HepG2 (cell line): ENCODE results near the gene PGC. TPM values are rescaled to one million over a fixed set of nuclear protein-coding genes. Genes with fewer than 3 reads are reported as not detected.

Source experiments
- ATAC-seq: fragments of 200-7000 bp; cut with Tn5 transposase; 3 replicates; pipeline ENCODE4 v1.9.1; 2020; ENCODE audit warnings: mild to moderate bottlenecking, moderate library complexity
- BruUV-seq: library from RNA; stranded (reverse); fragments of 400-500 nt; replicated peaks from 2 replicates; lab custom pipeline; 2021; lab: Mats Ljungman, UMichigan
- CTCF ChIA-PET: fragments of 300-600 bp; formaldehyde crosslinking; extraction: SDS; loops from one replicate; lab custom pipeline; 2021; ENCODE audit warnings: low total read pairs, inconsistent platforms, low intra/inter-chr PET ratio; lab: Yijun Ruan, JAX
- POLR2A ChIA-PET: fragments of 350-600 bp; sonication (Branson Sonifier 250); formaldehyde crosslinking; loops from one replicate; lab custom pipeline; 2020; ENCODE audit warnings: antibody characterized with exemption, inconsistent platforms; lab: Yijun Ruan, JAX
- DNase-seq: peaks from one replicate; pipeline ENCODE4 v3.0.0-alpha.2; 2015; ENCODE audit warnings: low spot score
- FAIRE-seq: peaks from 3 replicates; lab custom pipeline; 2011; peaks lifted over from hg19 to GRCh38; lab: Jason Lieb, UNC
- H2AFZ ChIP-seq: one replicate; pipeline ENCODE4 v1.6.1; 2011; ENCODE audit warnings: low read length, inconsistent platforms
- H3K27ac ChIP-seq: fragments of 300-600 bp; 3 replicates; pipeline ENCODE4 v1.8.0; 2011; ENCODE audit warnings: mixed run types, mild to moderate bottlenecking, mixed read lengths, low read length, inconsistent platforms; ENCODE audit not compliant: insufficient read depth; ENCODE audit errors: extremely low read length
- H3K27me3 ChIP-seq, 2 experiments: fragments of 200-600 bp in 1 of 2; 2 replicates in 1 of 2; 3 replicates in 1 of 2; pipeline versions ENCODE4 v1.6.0 to v1.8.0; 2011; ENCODE audit warnings: low read length in 2 of 2, mild to moderate bottlenecking in 2 of 2, moderate library complexity in 2 of 2, inconsistent platforms in 1 of 2; ENCODE audit not compliant: insufficient read depth in 2 of 2, control insufficient read depth in 1 of 2
- H3K36me3 ChIP-seq, 2 experiments: fragments of 200-600 bp in 1 of 2; replicated peaks in 1 of 2; 2 replicates in 1 of 2; 3 replicates in 1 of 2; pipeline versions ENCODE4 v1.5.1 to v1.8.0; 2011; ENCODE audit warnings: low read length in 2 of 2, inconsistent platforms in 1 of 2; ENCODE audit not compliant: insufficient read depth in 2 of 2, control insufficient read depth in 1 of 2
- H3K4me1 ChIP-seq: 2 replicates; pipeline ENCODE4 v1.5.1; 2012; ENCODE audit warnings: low read length, inconsistent platforms; ENCODE audit not compliant: insufficient read depth
- H3K4me2 ChIP-seq: 2 replicates; pipeline ENCODE4 v1.6.0; 2011; ENCODE audit warnings: low read depth, low read length, inconsistent platforms
- H3K4me3 ChIP-seq, 3 experiments: fragments of 200-600 bp in 1 of 3; sonication (generic), shearing (Covaris generic) in 1 of 3; replicated peaks in 1 of 3; 2 replicates each; pipeline ENCODE4 v1.5.1; 2011 to 2016; ENCODE audit warnings: low read length in 3 of 3, inconsistent platforms in 2 of 3, low read depth in 2 of 3, mild to moderate bottlenecking in 2 of 3, control low read depth in 1 of 3, mixed read lengths in 1 of 3; ENCODE audit not compliant: insufficient read depth in 1 of 3
- H3K79me2 ChIP-seq: one replicate; pipeline ENCODE4 v1.6.1; 2011; ENCODE audit warnings: low read length, inconsistent platforms; ENCODE audit not compliant: insufficient read depth
- H3K9ac ChIP-seq: 2 replicates; pipeline ENCODE4 v1.6.0; 2011; ENCODE audit warnings: mild to moderate bottlenecking, low read depth, low read length, inconsistent platforms; ENCODE audit not compliant: insufficient read depth
- H3K9me3 ChIP-seq: 2 replicates; pipeline ENCODE4 v1.5.1; 2012; ENCODE audit warnings: mild to moderate bottlenecking, low read length
- H4K20me1 ChIP-seq: 2 replicates; pipeline ENCODE4 v1.6.0; 2011; ENCODE audit warnings: inconsistent platforms, mild to moderate bottlenecking, low read length, moderate library complexity; ENCODE audit not compliant: insufficient read depth
- FOXA1 ChIP-seq, 2 experiments: fragments of 450-650 bp in 1 of 2; sonication (generic) in 1 of 2; formaldehyde crosslinking in 1 of 2; IDR thresholded peaks; 2 replicates each; pipeline versions ENCODE4 v1.4.0 to v1.6.1; 2016 to 2020; ENCODE audit warnings: missing genetic modification reagents in 1 of 2
- KLF9 ChIP-seq: IDR thresholded peaks from 2 replicates; pipeline ENCODE4 v1.6.1; 2016; ENCODE audit warnings: low read depth
- NCOA1 ChIP-seq: sonication (generic); formaldehyde crosslinking; IDR thresholded peaks from 2 replicates; pipeline ENCODE4 v1.9.0; 2021; ENCODE audit warnings: missing genetic modification reagents
- PLRG1 ChIP-seq: fragments of 450-650 bp; conservative IDR thresholded peaks from 2 replicates; pipeline ENCODE4 v1.6.1; 2016
- RBAK ChIP-seq: sonication (generic); formaldehyde crosslinking; IDR thresholded peaks from 2 replicates; pipeline ENCODE4 v1.5.1; 2020; ENCODE audit warnings: mild to moderate bottlenecking, missing genetic modification reagents
- SKI ChIP-seq: fragments of 450-650 bp; IDR thresholded peaks from one replicate; pipeline ENCODE4 v1.6.1; 2018; ENCODE audit warnings: mild to moderate bottlenecking; ENCODE audit not compliant: partially characterized antibody
- SMARCE1 ChIP-seq: fragments of 450-650 bp; IDR thresholded peaks from 2 replicates; pipeline ENCODE4 v1.6.1; 2017; ENCODE audit warnings: borderline replicate concordance
- SNRNP70 ChIP-seq: fragments of 200-400 bp; formaldehyde crosslinking; IDR thresholded peaks from 2 replicates; pipeline ENCODE4 v1.6.1; 2017; ENCODE audit warnings: mild to moderate bottlenecking, low read depth, low read length, moderate library complexity
- ZNF138 ChIP-seq: sonication (generic); formaldehyde crosslinking; IDR thresholded peaks from 2 replicates; pipeline ENCODE4 v1.5.0; 2020; ENCODE audit warnings: mild to moderate bottlenecking, low read depth, missing genetic modification reagents
- ZNF264 ChIP-seq: sonication (generic); formaldehyde crosslinking; IDR thresholded peaks from 2 replicates; pipeline ENCODE4 v1.4.0; 2020; ENCODE audit warnings: missing genetic modification reagents
- ZNF44 ChIP-seq: sonication (generic); formaldehyde crosslinking; IDR thresholded peaks from 2 replicates; pipeline ENCODE4 v1.5.1; 2020; ENCODE audit warnings: mild to moderate bottlenecking, missing genetic modification reagents
- ZNF543 ChIP-seq: sonication (generic); formaldehyde crosslinking; IDR thresholded peaks from 2 replicates; pipeline ENCODE4 v1.4.0; 2020; ENCODE audit warnings: mild to moderate bottlenecking, missing genetic modification reagents
- ZNF550 ChIP-seq: sonication (generic); formaldehyde crosslinking; IDR thresholded peaks from 2 replicates; pipeline ENCODE4 v1.4.0; 2020; ENCODE audit warnings: mild to moderate bottlenecking, missing genetic modification reagents, borderline replicate concordance
- WGBS: methylation state at CpG from one replicate; pipeline ENCODE4 v1.1.6; 2017; ENCODE audit warnings: low lambda C conversion rate; 5-methylcytosine and 5-hydroxymethylcytosine counted together
- in situ Hi-C: cut with HindIII; loops from 2 replicates; pipeline ENCODE4 v1.10.0; 2017; ENCODE audit warnings: low pct_unique_long_range_greater_than_20kb; ENCODE audit not compliant: extremely low pct_ligation_motif_present
- intact Hi-C: fragments of 100-400 bp; cut with micrococcal nuclease; formaldehyde crosslinking; loops from one replicate; pipeline ENCODE4 v1.10.0; 2022; ENCODE audit not compliant: unreplicated experiment
- polyA plus RNA-seq, 8 experiments: library from polyadenylated mRNA; depleted of rRNA in 3 of 8; stranded (reverse) in 7 of 8; unstranded in 1 of 8; fragments of >200 nt; fragmentation: Illumina TruSeq in 4 of 8; extraction: Trizol in 4 of 8; gene quantifications; 2 replicates each; pipeline versions ENCODE4 v1.2.1 to v1.2.3, GENCODE V29; 2011 to 2016; ENCODE audit warnings: low read depth in 4 of 8, missing spikeins in 1 of 8, mixed read lengths in 1 of 8; ENCODE audit not compliant: insufficient read depth in 1 of 8
- total RNA-seq, 5 experiments: library from RNA; depleted of rRNA; stranded (reverse); fragments of >200 nt; fragmentation: Illumina TruSeq; extraction: Trizol; gene quantifications; 2 replicates each; pipeline ENCODE4 v1.2.3, GENCODE V29; 2016; ENCODE audit warnings: low read depth in 1 of 5
- TF ChIP-seq, protein P1 (sequence below): sonication (generic); formaldehyde crosslinking; IDR thresholded peaks from 2 replicates; pipeline ENCODE4 v1.8.0; 2023; ENCODE audit warnings: mild to moderate bottlenecking, missing genetic modification reagents
- TF ChIP-seq, protein P2 (sequence below): fragments of 450-650 bp; IDR thresholded peaks from 2 replicates; pipeline ENCODE4 v1.6.1; 2016
- TF ChIP-seq, protein P3 (sequence below): sonication (generic); formaldehyde crosslinking; IDR thresholded peaks from 2 replicates; pipeline ENCODE4 v1.5.0; 2020; ENCODE audit warnings: mild to moderate bottlenecking, missing genetic modification reagents
- TF ChIP-seq, protein P4 (sequence below): sonication (generic); formaldehyde crosslinking; IDR thresholded peaks from 2 replicates; pipeline ENCODE4 v1.4.0; 2020; ENCODE audit warnings: missing genetic modification reagents

Gene PGC
- total and polyA plus RNA-seq, 2 of the 13 experiments (the other 11 are each of a cell fraction or from before 2014, with no cell fraction given) = 426 to 502 TPM

DNA sequence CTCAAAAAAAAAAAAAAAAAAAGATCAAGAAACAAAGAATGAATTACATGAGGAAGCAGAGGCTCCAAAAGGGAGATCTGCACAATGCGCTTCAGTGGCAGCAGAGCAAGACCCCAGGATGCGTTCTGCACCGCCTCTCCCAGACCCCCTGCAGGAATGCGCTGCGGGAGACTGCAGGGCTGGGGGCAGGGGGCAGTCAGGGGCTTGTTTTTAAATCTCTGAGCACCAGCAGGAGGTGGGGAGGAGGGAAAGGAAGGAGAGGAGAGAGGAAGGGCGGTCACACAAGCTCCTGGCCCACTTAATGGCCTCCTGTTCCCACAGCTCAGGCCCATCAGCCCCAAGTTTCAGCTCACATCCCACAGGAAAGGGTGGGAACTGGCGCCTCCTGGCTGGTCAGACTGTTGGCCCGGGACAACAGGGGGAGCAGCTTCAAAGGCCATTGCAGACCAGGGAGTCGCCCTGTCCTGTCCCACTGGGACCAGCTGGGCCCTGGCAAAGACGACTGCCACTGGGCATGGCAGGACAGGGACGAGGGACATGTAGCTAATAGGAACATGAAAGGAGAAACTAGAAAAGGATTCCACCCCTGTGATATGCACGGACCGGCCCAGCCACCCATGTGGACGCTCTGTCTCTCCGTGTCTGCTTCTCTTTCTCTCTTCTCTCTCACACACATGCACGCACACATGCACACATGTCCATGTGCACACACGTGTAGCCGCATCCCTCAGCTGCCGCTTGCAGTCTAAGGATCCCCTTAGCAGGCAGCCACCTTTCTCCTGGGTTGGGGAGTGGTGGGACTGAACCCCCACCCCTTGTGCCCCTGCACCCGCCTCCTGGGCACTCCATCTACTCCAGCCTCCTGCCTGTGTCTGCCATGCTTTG, 46.5 kb downstream of the PGC start (continued):
- TF ChIP-seq, protein P1, sequence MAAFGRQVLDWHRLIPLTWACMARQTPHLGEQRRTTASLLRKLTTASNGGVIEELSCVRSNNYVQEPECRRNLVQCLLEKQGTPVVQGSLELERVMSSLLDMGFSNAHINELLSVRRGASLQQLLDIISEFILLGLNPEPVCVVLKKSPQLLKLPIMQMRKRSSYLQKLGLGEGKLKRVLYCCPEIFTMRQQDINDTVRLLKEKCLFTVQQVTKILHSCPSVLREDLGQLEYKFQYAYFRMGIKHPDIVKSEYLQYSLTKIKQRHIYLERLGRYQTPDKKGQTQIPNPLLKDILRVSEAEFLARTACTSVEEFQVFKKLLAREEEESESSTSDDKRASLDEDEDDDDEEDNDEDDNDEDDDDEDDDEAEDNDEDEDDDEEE = no peak
- TF ChIP-seq, protein P2, sequence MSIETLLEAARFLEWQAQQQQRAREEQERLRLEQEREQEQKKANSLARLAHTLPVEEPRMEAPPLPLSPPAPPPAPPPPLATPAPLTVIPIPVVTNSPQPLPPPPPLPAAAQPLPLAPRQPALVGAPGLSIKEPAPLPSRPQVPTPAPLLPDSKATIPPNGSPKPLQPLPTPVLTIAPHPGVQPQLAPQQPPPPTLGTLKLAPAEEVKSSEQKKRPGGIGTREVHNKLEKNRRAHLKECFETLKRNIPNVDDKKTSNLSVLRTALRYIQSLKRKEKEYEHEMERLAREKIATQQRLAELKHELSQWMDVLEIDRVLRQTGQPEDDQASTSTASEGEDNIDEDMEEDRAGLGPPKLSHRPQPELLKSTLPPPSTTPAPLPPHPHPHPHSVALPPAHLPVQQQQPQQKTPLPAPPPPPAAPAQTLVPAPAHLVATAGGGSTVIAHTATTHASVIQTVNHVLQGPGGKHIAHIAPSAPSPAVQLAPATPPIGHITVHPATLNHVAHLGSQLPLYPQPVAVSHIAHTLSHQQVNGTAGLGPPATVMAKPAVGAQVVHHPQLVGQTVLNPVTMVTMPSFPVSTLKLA = peak; percentile 76

DNA sequence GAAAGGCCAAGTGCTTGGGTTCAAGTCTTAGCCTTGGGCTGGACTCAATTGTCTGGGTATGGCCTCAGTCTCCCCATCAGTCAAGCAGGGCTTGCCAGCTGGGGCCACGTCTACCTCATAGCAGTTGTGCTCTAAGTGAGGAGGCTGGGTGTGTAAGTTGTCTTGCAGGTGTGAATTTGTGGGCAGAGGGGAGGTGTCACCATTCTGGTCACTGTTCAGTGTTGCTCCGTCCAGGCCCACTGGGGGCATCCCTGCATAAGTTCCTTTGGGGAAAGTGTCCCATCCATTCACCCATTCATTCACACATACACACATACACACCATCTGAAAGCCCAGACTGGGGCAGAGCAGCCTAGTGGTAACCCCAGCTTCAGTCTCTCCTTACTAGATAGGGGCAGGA, 48.1 kb downstream of the PGC start:
- H3K4me2 ChIP-seq = no peak overlapping the region
- 100% methylated on average over 1 of the region's 2 CpGs for WGBS
- H3K36me3 ChIP-seq = peaks cover 0 to 5% of the 10 kb centered on the region in 2 experiments; a peak in 2 of 5 replicates
- no peak overlapping the region for H2AFZ ChIP-seq
- no peaks in the 10 kb centered on the region for H4K20me1 ChIP-seq
- intact Hi-C loops = no loop called here
- H3K27me3 ChIP-seq = no peaks in the 10 kb centered on the region
- no peaks in the 10 kb centered on the region for H3K79me2 ChIP-seq
- in situ Hi-C loops = no loop called here
- no peak overlapping the region for H3K27ac ChIP-seq
- ATAC-seq = no peak
- no peaks in the 10 kb centered on the region for H3K4me1 ChIP-seq
- no peaks in the 10 kb centered on the region for H3K9me3 ChIP-seq
- CTCF ChIA-PET = no interaction called here
- H3K9ac ChIP-seq = no peak overlapping the region
- POLR2A ChIA-PET = no interaction called here
- TF ChIP-seq ZNF264 (CRISPR knock-in tag) (no peak), ZNF138 (CRISPR knock-in tag) (no peak), SMARCE1 (no peak), FOXA1 (IDR thresholded peaks at IDR 0.05) (no peak), FOXA1 (CRISPR knock-in tag; IDR thresholded peaks at IDR 0.05) (no peak), ZNF44 (CRISPR knock-in tag) (no peak), RBAK (CRISPR knock-in tag) (no peak), ZNF543 (CRISPR knock-in tag) (no peak), SNRNP70 (no peak), ZNF550 (no peak), KLF9 (no peak), PLRG1 (no peak), NCOA1 (CRISPR knock-in tag) (no peak), SKI (no peak)
- TF ChIP-seq, protein P3, sequence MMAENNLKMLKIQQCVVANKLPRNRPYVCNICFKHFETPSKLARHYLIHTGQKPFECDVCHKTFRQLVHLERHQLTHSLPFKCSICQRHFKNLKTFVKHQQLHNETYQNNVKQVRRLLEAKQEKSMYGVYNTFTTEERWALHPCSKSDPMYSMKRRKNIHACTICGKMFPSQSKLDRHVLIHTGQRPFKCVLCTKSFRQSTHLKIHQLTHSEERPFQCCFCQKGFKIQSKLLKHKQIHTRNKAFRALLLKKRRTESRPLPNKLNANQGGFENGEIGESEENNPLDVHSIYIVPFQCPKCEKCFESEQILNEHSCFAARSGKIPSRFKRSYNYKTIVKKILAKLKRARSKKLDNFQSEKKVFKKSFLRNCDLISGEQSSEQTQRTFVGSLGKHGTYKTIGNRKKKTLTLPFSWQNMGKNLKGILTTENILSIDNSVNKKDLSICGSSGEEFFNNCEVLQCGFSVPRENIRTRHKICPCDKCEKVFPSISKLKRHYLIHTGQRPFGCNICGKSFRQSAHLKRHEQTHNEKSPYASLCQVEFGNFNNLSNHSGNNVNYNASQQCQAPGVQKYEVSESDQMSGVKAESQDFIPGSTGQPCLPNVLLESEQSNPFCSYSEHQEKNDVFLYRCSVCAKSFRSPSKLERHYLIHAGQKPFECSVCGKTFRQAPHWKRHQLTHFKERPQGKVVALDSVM (CRISPR knock-in tag) = no peak
- TF ChIP-seq, protein P4, sequence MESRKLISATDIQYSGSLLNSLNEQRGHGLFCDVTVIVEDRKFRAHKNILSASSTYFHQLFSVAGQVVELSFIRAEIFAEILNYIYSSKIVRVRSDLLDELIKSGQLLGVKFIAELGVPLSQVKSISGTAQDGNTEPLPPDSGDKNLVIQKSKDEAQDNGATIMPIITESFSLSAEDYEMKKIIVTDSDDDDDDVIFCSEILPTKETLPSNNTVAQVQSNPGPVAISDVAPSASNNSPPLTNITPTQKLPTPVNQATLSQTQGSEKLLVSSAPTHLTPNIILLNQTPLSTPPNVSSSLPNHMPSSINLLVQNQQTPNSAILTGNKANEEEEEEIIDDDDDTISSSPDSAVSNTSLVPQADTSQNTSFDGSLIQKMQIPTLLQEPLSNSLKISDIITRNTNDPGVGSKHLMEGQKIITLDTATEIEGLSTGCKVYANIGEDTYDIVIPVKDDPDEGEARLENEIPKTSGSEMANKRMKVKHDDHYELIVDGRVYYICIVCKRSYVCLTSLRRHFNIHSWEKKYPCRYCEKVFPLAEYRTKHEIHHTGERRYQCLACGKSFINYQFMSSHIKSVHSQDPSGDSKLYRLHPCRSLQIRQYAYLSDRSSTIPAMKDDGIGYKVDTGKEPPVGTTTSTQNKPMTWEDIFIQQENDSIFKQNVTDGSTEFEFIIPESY = no peak
- BruUV-seq = no TSS peak
- no peak overlapping the region for H3K4me3 ChIP-seq
- FAIRE-seq = no peak
- DNase-seq = no peak
